NCI-H1048 (cell line): ENCODE measurements around the gene SPACA7.
"Not testable (repeated sequence)": the region's sequence is repeated elsewhere in the genome, so short reads cannot be mapped to it uniquely, and the experiment has no call there.

Experiments used
- DNase-seq: peaks from one replicate; lab custom pipeline; 2025; lab: John Stamatoyannopoulos, UW

Gene SPACA7

GRCh38 chr13:112424098-112424497, 47.9 kb downstream of the SPACA7 start:
- no peak for DNase-seq

GRCh38 chr13:112428704-112429103, 52.5 kb downstream of the SPACA7 start:
- DNase-seq, result no peak

DNA sequence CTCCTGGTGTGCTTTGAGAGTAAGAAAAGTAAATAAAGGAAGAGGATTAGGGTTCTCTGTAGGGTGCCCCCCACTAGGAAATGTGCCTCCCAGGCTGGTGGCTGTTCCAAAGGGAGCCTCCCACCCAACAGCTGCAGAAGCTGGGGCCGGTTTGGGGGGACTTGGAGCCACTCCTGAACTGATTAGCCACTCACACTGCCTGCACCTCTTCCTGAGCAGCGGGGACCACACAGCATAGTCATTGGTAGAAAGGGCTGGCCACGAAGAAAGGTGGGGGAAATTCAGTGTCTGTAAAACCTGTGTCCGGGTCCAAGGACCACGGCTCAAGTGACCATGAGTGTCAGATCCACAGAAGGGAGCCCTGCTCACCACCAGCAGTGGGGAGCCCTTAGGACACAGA, 55.6 kb downstream of the SPACA7 start:
- no peak for DNase-seq

- not testable (repeated sequence) for DNase-seq
Observed at GRCh38 chr13:112432734-112433133, 56.6 kb downstream of the SPACA7 start.

DNA sequence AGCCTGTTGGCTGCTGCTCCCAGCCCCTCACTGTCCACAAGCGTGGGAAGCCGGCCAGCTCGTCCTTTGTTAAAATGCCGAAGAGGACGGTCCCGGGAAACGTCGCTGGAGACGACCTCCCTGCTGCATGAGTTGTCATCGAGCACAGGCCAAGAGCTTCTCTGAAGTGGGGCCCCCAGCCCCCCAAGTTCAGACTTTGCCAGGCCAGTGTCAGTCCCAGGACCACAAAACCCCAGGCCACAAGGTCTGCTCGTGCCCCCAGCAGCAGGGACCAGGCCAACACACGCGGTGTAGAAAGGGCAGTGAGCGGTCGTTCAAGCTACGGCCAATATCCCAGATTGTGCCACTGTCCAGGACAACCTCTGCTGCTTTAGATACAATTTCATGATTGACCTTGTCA, 57.4 kb downstream of the SPACA7 start:
- DNase-seq, result not testable (repeated sequence)

- no peak for DNase-seq
Observed at GRCh38 chr13:112434032-112434431, 57.9 kb downstream of the SPACA7 start.

DNA sequence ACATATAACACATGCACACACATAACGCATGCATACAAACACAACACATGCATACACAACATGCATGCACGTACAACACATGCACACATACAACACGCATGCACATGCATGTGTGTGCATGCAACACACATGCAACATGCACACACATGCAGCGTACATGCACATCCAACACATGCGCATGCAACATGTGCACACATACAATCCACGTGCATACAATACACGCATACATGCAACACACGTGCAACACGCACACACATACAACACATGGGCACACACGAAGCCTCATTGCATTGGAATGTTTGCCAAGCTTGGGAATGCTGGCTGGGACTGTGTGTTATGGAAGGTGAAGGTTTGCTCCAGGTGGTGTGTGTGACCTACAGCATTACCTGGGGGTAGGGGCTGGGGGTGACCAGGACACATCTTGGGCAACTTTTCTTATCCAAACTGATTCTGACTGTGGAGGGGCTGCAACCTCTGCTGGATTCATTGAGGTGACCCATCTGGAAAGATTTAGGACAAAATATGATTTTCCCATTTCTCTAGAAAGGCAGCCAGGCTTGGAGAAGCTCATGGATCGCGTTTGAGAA, 58.9 kb downstream of the SPACA7 start:
- DNase-seq, result no peak

GRCh38 chr13:112435973-112436372, 59.8 kb downstream of the SPACA7 start:
- no peak for DNase-seq

DNA sequence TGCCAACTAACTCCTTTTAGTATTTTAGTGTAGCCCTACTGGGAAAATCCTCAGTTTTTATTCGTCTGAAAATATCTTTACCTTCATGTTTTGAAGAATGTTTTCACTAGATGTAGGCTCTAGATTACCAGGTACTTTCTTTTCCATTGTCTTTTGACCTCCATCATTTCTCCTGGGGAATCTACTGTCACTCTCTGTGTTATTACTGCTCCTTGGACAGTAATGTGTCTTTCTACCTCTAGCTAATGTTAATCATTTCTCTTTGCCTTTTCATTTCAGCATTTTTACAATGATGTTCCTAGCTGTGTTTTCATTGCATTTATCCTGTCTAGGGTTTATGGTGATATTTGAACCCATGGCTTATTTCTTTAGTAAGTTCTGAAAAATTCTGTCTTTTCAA, 61.9 kb downstream of the SPACA7 start:
- no peak for DNase-seq

DNA sequence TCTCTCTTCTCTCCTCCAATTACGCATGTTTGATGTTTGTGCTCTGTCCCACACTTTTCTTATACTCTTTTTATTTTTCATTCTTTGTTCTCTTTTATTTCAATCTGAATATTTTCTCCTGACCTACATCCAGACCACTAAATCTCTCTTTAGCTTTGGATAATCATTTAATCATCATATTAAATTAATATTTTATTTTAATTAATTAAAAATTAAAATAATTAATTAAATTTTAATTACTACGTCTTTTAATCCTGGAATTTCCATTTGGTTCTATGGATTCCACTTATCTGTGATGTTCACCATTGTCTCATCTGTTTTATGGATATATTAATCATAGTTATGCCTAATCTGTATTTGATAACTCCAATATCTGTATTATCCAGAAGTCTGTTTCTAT, 62.4 kb downstream of the SPACA7 start:
- no peak for DNase-seq

DNA sequence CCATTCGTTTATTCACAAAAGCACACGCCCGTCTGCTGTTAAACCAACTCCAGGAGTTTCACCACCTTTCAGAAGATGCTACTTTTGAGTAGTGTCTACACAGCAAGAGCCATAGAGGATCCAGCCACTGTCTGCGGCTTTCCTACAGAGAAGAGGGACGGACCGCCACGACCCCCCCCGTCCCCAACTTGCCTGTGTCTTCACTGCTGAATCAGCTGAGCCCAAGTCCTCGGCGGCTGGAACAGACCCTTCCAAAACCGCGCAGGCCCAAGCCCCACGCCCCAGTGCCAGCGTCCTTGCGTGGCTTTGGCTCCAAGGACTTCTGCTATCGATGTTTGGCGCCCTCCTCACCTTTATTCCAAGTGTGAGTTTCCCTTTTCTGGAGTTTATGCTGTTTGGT, 65.1 kb downstream of the SPACA7 start:
- DNase-seq, result no peak

DNA sequence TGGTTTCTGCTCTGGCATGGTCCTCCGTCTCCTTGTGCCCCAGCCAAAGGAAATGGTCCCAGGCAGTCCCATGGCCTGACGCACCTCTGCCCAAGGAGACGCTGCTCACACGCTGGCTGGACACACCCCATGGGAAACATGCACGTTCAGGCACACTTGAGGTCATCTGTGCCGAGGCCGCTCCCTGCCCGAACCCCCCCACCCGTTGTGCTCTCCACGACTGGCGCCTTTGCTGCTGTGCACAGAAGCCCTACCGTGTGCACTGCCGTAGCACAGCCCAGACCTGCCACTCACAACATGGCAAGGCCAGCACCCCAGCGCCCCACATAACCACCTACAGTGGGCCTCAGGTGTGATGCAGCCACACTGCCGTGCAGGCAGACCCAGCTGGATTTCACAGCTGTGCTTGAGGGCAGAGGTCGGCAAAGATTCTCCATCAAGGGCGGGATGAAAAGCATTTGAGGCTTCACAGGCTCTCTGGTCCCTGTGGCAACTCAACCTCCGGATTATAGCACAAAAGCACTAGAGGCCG, 65.7 kb downstream of the SPACA7 start:
- no peak for DNase-seq

GRCh38 chr13:112442483-112443090, 66.4 kb downstream of the SPACA7 start:
- no peak for DNase-seq

DNA sequence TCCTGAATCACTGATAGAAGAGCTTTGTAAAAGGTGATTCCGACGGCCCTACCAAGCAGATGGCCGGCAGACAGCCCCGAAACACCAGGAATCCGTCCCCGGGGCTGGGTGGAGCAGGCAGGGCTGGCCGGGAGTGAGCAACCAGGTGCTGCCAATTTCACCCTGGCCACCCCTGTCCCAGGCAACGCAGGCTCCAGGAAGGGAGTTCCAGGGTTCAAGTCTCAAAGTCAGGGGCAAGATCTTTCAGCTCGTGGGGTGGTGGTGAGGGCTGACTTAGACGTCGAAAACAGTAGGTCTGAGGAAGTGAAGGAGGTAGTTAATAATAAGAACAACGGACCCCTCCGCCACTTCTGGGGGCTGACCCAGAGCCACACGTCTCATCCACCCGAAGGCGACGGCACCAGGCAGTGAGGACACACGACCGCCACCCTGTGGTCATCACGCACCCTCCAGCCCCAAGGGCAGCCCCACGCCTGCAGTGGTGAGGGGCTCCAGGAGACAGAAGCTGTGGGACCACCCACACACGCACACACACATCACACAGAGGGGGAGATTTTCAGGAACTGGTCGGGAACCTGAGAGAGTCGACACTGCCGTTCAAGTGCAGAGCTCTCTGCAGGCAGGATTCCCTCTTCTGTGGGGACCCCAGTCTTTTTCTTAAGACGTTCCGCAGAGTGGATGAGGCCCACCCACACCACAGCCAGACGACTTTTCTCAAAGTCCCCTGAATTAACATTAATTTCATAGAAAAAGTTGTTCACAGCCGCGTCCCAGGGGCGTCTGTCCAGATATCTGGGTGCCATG, 67.2 kb downstream of the SPACA7 start:
- no peak for DNase-seq

- DNase-seq, result peak; percentile 6
Observed at GRCh38 chr13:112443995-112444311, 67.8 kb downstream of the SPACA7 start.

DNA sequence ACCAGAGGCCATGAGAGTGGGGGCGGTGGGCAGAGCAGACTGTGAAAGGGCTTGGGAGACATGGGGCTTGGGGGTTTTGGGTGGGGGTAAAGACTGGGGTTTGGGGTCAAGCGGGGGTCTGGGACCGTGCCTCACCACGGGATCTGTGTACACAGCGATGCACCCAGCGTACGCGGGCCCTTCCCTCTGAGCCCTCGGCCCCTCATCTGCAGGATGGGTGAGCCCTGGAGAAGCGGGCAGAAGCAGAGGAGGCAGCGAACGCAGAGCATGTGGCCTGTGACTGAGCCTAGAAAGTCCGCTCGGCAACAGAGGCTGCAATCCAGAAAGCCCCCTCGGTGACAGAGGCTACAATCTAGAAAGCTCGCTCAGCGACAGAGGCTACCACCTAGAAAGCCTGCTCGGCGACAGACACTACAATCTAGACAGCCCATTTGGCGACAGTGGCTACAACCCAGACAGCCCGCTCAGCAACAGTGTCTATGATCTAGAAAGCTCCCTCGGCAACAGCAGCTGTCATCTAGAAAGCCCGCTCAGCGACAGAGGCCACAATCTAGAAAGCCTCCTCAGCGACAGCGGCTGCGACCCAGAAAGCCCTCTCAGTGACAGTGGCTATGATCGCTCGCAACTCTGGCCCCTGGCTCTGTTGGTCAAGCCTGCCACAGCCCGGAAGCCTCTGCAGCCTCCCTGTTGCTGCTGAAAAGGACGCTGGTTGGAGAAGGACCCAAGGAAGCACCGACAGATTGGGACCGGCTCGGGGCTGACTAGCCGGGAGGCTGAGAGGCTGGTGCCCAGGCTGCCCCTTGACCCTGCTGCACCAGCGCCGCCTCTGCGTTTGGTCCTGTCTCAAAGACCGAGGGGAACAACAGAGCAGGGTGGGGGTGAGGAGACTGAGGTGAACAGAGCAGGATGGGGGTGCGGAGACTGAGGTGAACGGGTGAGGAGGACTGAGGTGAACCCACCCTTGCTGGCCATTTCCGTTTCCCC, 68.6 kb downstream of the SPACA7 start:
- DNase-seq, result no peak

- no peak for DNase-seq
Observed at GRCh38 chr13:112445411-112446271, 69.5 kb downstream of the SPACA7 start.

GRCh38 chr13:112446347-112446861, 70.2 kb downstream of the SPACA7 start:
- DNase-seq, result no peak

DNA sequence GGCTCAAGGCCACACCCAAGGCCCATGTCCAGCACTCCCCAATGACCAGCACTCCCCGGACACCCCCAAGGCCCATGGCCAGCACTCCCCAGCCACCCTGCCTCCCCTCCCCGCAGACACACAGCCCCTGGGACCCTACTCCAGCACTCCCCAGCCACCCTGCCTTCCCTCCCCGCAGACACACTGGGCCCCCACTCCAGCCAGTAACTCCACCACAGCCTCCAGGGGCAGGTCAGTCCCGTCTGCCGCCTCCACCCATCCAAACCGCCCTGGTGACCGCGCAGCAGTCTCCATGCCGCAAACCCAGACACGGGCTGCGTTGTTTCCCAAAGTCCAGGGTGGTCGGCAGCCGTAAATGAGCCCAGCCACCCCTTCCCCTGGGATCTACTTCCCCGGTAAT, 70.7 kb downstream of the SPACA7 start:
- DNase-seq, result no peak

DNA sequence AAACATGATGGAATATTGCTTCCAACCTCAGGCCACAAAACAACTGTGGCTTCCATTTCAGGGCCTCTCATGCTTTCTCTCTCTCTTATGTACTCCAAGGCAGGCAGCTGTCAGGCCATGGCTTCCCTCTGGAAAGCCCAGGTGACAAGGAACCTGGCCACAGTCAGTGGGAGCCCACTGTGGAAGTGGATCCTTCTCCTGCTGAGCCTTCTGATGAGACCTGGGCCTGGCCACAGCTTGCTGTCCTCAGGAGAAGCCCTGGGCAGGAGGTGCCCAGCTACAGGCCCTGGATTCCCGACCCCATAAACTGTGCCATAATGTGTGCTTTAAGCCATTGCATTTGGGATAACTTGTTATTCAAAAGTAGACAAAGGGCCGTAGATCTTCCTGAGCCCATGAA, 71.2 kb downstream of the SPACA7 start:
- DNase-seq, result no peak
